Effector memory CD4-positive, alpha-beta T cell (primary cell): ENCODE data around the gene BAHCC1.

ENCODE experiments used
- DNase-seq, 3 donors: peaks; one replicate each; pipeline ENCODE4 v3.0.0-alpha.2; 2020
- H3K27ac ChIP-seq: 2 replicates; pipeline ENCODE4 v1.7.0; 2013; ENCODE audit warnings: mild to moderate bottlenecking, low read length, moderate library complexity; ENCODE audit not compliant: insufficient read depth, poor library complexity, severe bottlenecking
- H3K27me3 ChIP-seq: replicated peaks from 2 replicates; pipeline ENCODE4 v1.7.0; 2013; ENCODE audit warnings: mild to moderate bottlenecking, low read length; ENCODE audit not compliant: insufficient read depth, control insufficient read depth, poor library complexity, severe bottlenecking
- H3K36me3 ChIP-seq: 2 replicates; pipeline ENCODE4 v1.7.0; 2013; ENCODE audit warnings: mild to moderate bottlenecking, low read length, moderate library complexity; ENCODE audit not compliant: control insufficient read depth, insufficient read depth
- H3K4me1 ChIP-seq: 2 replicates; pipeline ENCODE4 v1.7.0; 2013; ENCODE audit warnings: low read length, mild to moderate bottlenecking; ENCODE audit not compliant: control insufficient read depth, insufficient read depth, poor library complexity, severe bottlenecking
- H3K4me3 ChIP-seq: 2 replicates; pipeline ENCODE4 v1.7.0; 2013; ENCODE audit warnings: low read length, low read depth, mild to moderate bottlenecking; ENCODE audit not compliant: insufficient read depth, poor library complexity, severe bottlenecking
- H3K9me3 ChIP-seq: 2 replicates; pipeline ENCODE4 v1.7.0; 2013; ENCODE audit warnings: mild to moderate bottlenecking, low read length, moderate library complexity; ENCODE audit not compliant: control insufficient read depth

BAHCC1 gene

GRCh38 chr17:81404558-81405165 is 9.4 kb downstream of the BAHCC1 start:
- no peak overlapping the region for H3K4me3 ChIP-seq
- DNase-seq, result no peak
- peaks cover 58% of the 10 kb centered on the region for H3K27me3 ChIP-seq
- no peaks in the 10 kb centered on the region for H3K36me3 ChIP-seq
- H3K27ac ChIP-seq, result no peak overlapping the region
- H3K9me3 ChIP-seq, result no peaks in the 10 kb centered on the region
- H3K4me1 ChIP-seq, result peaks cover 9% of the 10 kb centered on the region

GRCh38 chr17:81405411-81405872 is 10.2 kb downstream of the BAHCC1 start:
- DNase-seq, result no peak
- no peaks in the 10 kb centered on the region for H3K36me3 ChIP-seq
- H3K27ac ChIP-seq, result no peak overlapping the region
- H3K4me1 ChIP-seq, result peaks cover 3% of the 10 kb centered on the region
- H3K27me3 ChIP-seq, result peaks cover 50% of the 10 kb centered on the region
- no peaks in the 10 kb centered on the region for H3K9me3 ChIP-seq
- no peak overlapping the region for H3K4me3 ChIP-seq

- H3K27ac ChIP-seq, result no peak overlapping the region
- no peak overlapping the region for H3K4me3 ChIP-seq
- no peaks in the 10 kb centered on the region for H3K9me3 ChIP-seq
- no peak for DNase-seq
- H3K36me3 ChIP-seq, result no peaks in the 10 kb centered on the region
- peaks cover 41% of the 10 kb centered on the region for H3K27me3 ChIP-seq
- peaks cover under 1% of the 10 kb centered on the region for H3K4me1 ChIP-seq
Observed at GRCh38 chr17:81406117-81406953, 11.1 kb downstream of the BAHCC1 start.

- no peak overlapping the region for H3K27ac ChIP-seq
- H3K27me3 ChIP-seq, result peaks cover 33% of the 10 kb centered on the region
- H3K4me3 ChIP-seq, result no peak overlapping the region
- H3K9me3 ChIP-seq, result no peaks in the 10 kb centered on the region
- DNase-seq, result no peak
- H3K4me1 ChIP-seq, result peaks cover 18% of the 10 kb centered on the region
- no peaks in the 10 kb centered on the region for H3K36me3 ChIP-seq
Observed at GRCh38 chr17:81408049-81408448, 12.8 kb downstream of the BAHCC1 start.

- H3K36me3 ChIP-seq, result no peaks in the 10 kb centered on the region
- peaks cover 28% of the 10 kb centered on the region for H3K27me3 ChIP-seq
- no peaks in the 10 kb centered on the region for H3K9me3 ChIP-seq
- no peak overlapping the region for H3K27ac ChIP-seq
- H3K4me3 ChIP-seq, result no peak overlapping the region
- peaks cover 24% of the 10 kb centered on the region for H3K4me1 ChIP-seq
- DNase-seq, result no peak
Observed at GRCh38 chr17:81409190-81409935, 14.1 kb downstream of the BAHCC1 start.

- Histone ChIP-seq H3K36me3 (no peaks in the 10 kb centered on the region), H3K27me3 (peaks cover 20% of the 10 kb centered on the region), H3K27ac (no peak overlapping the region), H3K4me1 (peaks cover 24% of the 10 kb centered on the region), H3K4me3 (no peak overlapping the region), H3K9me3 (no peaks in the 10 kb centered on the region)
- no peak for DNase-seq
Observed at GRCh38 chr17:81410852-81411251, 15.6 kb downstream of the BAHCC1 start.

- no peak overlapping the region for H3K27ac ChIP-seq
- DNase-seq, result no peak
- H3K4me1 ChIP-seq, result peaks cover 24% of the 10 kb centered on the region
- no peaks in the 10 kb centered on the region for H3K9me3 ChIP-seq
- H3K4me3 ChIP-seq, result no peak overlapping the region
- H3K27me3 ChIP-seq, result peaks cover 15% of the 10 kb centered on the region
- no peaks in the 10 kb centered on the region for H3K36me3 ChIP-seq
Observed at GRCh38 chr17:81411305-81411704, 16.0 kb downstream of the BAHCC1 start.

GRCh38 chr17:81412490-81413093 is 17.3 kb downstream of the BAHCC1 start:
- Histone ChIP-seq H3K27me3 (peaks cover 5% of the 10 kb centered on the region), H3K9me3 (no peaks in the 10 kb centered on the region), H3K36me3 (no peaks in the 10 kb centered on the region), H3K4me3 (peak overlapping the region; percentile 41), H3K27ac (no peak overlapping the region), H3K4me1 (peaks cover 24% of the 10 kb centered on the region)
- DNase-seq, result peak in 2 of 3 donors; percentile 24 to 25

- Histone ChIP-seq H3K9me3 (no peaks in the 10 kb centered on the region), H3K4me3 (no peak overlapping the region), H3K4me1 (peaks cover 24% of the 10 kb centered on the region), H3K36me3 (no peaks in the 10 kb centered on the region), H3K27ac (no peak overlapping the region), H3K27me3 (peaks cover under 1% of the 10 kb centered on the region)
- DNase-seq, result no peak
Observed at GRCh38 chr17:81413497-81414135, 18.4 kb downstream of the BAHCC1 start.
